Neural progenitor cell (in vitro differentiated cells): ENCODE measurements around the gene TMEM14C.

Experiments
- CTCF ChIP-seq: fragments of 200-600 bp; sonication (generic); IDR thresholded peaks from 2 replicates; pipeline ENCODE4 v1.5.1; 2017; ENCODE audit warnings: antibody characterized with exemption, mild to moderate bottlenecking
- EZH2 ChIP-seq: fragments of 200-600 bp; sonication (generic); IDR thresholded peaks from 2 replicates; pipeline ENCODE4 v1.6.1; 2017; ENCODE audit warnings: antibody characterized with exemption, mild to moderate bottlenecking, moderate library complexity

DNA sequence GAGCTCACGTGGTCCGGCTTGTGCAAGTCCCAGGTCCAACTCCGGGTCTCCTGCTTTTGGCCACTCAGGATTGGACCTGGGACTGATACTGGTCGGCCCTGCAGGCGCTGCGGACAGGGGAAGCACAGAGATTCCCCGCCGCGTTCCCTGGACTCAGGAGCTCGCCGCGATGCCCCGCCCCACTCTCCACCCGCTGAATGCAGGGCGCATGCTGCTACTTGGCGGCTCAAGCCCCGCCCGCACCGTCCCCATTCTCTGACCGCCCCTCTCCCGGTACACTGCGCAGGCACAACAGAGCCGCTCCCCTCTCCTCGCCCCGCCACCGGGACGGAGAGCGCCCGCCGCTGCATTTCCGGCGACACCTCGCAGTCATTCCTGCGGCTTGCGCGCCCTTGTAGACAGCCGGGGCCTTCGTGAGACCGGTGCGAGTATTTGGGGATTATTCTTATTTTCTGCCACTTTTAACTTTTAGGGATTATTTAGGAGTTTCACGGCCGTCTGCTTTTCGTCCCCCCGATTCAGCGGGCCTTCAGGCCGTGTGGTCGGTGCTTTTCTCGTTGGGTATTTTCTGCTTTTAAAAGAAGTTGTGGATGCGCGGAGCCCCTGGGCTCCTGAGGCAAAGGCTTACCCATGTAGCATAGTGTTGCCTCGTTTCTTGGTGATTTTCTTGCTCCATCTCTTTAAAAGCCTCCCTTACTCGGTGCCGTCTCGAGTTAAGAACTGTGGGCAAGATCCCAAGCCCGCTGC, at the start of gene TMEM14C:
- TF ChIP-seq CTCF = no peak
- peak; percentile 10 for TF ChIP-seq EZH2
